AG04450 (cell line): ENCODE results near the gene RARG. TPM values are rescaled to one million over a fixed set of nuclear protein-coding genes. Genes with fewer than 3 reads are reported as not detected.
"Not testable (repeated sequence)": the region's sequence is repeated elsewhere in the genome, so short reads cannot be mapped to it uniquely, and the experiment has no call there.

ENCODE experiments used
- CTCF ChIA-PET: fragments of 300-600, 350-600 bp; formaldehyde crosslinking; extraction: SDS; loops from one replicate; lab custom pipeline; 2022; ENCODE audit warnings: antibody characterized with exemption, inconsistent platforms; lab: Charles Lee
- POLR2A ChIA-PET: fragments of 350-600 bp; formaldehyde crosslinking; extraction: SDS; loops from one replicate; lab custom pipeline; 2021; ENCODE audit warnings: antibody characterized with exemption, inconsistent platforms; lab: Yijun Ruan, JAX
- DNase-seq: peaks from one replicate; pipeline ENCODE4 v3.0.0-alpha.2; 2011; ENCODE audit warnings: low read depth, low spot score
- H3K27ac ChIP-seq: one replicate; pipeline ENCODE4 v1.5.1; 2012; ENCODE audit warnings: low read depth, low read length, control low read depth
- H3K27me3 ChIP-seq: one replicate; pipeline ENCODE4 v1.6.0; 2012; ENCODE audit warnings: low read length; ENCODE audit not compliant: control insufficient read depth, insufficient read depth
- H3K4me3 ChIP-seq: 2 replicates; pipeline ENCODE4 v1.5.1; 2011; ENCODE audit warnings: mild to moderate bottlenecking, low read depth, low read length, control low read depth
- H3K9me3 ChIP-seq: 2 replicates; pipeline ENCODE4 v1.5.1; 2012; ENCODE audit warnings: low read length; ENCODE audit not compliant: control insufficient read depth, insufficient read depth
- polyA plus RNA-seq: library from polyadenylated mRNA; depleted of rRNA; stranded (reverse); fragments of >200 nt; gene quantifications from 2 replicates; pipeline ENCODE4 v1.2.3, GENCODE V29; 2011
- TF ChIP-seq, protein P1 (sequence below): IDR thresholded peaks from 2 replicates; pipeline ENCODE4 v1.5.1; 2011; ENCODE audit warnings: low read depth, low read length, control low read depth, inconsistent platforms

Gene RARG
- polyA plus RNA-seq, 1 experiment, result 20.1 TPM

DNA sequence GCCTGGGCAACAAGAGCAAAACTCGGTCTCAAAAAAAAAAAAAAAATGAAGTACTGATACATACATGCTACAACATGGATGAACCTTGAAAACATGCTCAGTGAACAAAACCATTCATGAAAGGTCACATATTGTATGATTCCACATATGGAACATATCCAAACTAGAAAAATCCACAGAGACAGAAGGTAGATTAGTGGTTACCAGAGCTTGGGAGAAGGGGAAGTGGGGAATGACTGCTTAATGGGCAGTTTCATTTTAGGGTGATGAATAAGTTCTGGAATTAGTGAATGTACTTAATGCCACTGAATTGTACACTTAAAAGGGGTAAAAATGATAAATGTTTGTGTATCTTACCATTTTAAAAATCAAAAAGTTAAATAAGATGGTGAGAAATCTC, 27.7 kb downstream of the RARG start:
- Histone ChIP-seq H3K27me3 (no peaks in the 10 kb centered on the region), H3K4me3 (no peak overlapping the region), H3K27ac (no peak overlapping the region), H3K9me3 (no peaks in the 10 kb centered on the region)
- TF ChIP-seq, protein P1, sequence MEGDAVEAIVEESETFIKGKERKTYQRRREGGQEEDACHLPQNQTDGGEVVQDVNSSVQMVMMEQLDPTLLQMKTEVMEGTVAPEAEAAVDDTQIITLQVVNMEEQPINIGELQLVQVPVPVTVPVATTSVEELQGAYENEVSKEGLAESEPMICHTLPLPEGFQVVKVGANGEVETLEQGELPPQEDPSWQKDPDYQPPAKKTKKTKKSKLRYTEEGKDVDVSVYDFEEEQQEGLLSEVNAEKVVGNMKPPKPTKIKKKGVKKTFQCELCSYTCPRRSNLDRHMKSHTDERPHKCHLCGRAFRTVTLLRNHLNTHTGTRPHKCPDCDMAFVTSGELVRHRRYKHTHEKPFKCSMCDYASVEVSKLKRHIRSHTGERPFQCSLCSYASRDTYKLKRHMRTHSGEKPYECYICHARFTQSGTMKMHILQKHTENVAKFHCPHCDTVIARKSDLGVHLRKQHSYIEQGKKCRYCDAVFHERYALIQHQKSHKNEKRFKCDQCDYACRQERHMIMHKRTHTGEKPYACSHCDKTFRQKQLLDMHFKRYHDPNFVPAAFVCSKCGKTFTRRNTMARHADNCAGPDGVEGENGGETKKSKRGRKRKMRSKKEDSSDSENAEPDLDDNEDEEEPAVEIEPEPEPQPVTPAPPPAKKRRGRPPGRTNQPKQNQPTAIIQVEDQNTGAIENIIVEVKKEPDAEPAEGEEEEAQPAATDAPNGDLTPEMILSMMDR, result no peak
- DNase-seq, result no peak
- ChIA-PET CTCF (interaction anchor here (0.6 to 1.2 kb wide), 3 partner anchors 9 to 93 kb away, joined by 3 to 6 read pairs (median 5); no protein-coding TSS in a partner anchor), POLR2A (no interaction called here)

DNA sequence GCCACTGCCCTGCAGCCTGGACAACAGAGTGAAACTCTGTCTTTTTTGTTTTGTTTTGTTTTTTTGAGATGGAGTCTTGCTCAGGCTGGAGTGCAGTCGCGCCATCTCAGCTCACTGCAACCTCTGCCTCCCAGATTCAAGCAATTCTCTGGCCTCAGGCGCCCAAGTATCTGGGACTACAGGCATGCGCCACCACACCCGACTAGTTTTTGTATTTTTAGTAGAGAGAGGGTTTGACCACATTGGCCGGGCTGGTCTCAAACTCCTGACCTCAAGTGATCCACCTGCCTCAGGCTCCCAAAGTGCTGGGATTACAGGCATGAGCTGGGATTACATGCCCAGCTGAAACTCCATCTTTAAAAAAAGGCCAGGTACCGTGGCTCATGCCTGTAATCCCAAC, 29.7 kb downstream of the RARG start:
- DNase-seq, POLR2A ChIA-PET, H3K27ac ChIP-seq, H3K4me3 ChIP-seq, H3K9me3 ChIP-seq, H3K27me3 ChIP-seq: not testable (repeated sequence)
- CTCF ChIA-PET, result interaction anchor here (0.9 to 2.7 kb wide), 6 partner anchors 10 to 136 kb away, joined by 3 to 8 read pairs (median 4); no protein-coding TSS in a partner anchor

DNA sequence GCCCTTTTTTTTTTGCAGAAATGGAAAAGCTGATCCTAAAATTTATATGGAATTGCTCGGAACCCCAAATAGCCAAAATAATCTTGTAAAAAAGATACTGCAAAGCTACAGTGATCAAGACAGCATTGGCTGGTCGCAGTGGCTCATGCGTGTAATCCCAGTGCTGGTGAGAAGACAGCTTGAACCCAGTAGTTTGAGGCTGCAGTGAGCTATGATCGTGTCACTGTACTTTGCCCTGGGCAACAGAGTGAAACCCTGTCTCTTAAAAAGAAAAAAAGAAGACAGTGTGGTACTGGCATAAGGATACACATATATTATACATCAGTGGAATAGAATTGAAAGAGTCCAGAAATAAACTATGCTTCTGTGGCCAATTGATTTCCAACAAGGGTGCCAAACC, 30.4 kb downstream of the RARG start:
- H3K4me3 ChIP-seq, result no peak overlapping the region
- CTCF ChIA-PET, result interaction anchor here (0.9 to 2.7 kb wide), 6 partner anchors 10 to 136 kb away, joined by 3 to 8 read pairs (median 4); no protein-coding TSS in a partner anchor
- TF ChIP-seq, protein P1, result no peak
- POLR2A ChIA-PET, result no interaction called here
- no peaks in the 10 kb centered on the region for H3K27me3 ChIP-seq
- no peak for DNase-seq
- H3K9me3 ChIP-seq, result no peaks in the 10 kb centered on the region; the same call in 1 of the 2 replicates
- H3K27ac ChIP-seq, result no peak overlapping the region

DNA sequence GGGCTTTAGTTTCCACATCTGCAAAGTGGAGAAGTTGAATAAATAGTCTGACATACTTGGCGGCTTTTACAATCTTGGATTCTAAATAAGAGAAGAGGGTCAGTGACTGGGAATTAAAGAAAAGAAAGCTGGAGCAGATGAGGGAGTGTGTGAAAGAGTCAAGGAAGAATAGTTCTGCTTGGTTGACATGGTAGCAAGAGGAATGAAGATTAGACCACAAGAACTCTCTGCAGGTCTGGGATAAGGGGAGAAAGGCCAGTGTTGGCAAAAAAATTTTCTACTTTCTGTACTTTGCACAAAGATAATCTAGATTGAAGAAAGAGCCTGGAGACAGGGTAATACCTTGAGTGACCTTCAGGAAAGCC, 30.9 kb downstream of the RARG start:
- ChIA-PET POLR2A (no interaction called here), CTCF (interaction anchor here (0.9 to 2.7 kb wide), 5 partner anchors 11 to 135 kb away, joined by 3 to 8 read pairs (median 4); no protein-coding TSS in a partner anchor)
- Histone ChIP-seq H3K27me3 (no peaks in the 10 kb centered on the region), H3K4me3 (no peak overlapping the region), H3K27ac (peak overlapping the region; percentile 65), H3K9me3 (no peaks in the 10 kb centered on the region; the same call in 1 of the 2 replicates)
- TF ChIP-seq, protein P1, result no peak
- no peak for DNase-seq

DNA sequence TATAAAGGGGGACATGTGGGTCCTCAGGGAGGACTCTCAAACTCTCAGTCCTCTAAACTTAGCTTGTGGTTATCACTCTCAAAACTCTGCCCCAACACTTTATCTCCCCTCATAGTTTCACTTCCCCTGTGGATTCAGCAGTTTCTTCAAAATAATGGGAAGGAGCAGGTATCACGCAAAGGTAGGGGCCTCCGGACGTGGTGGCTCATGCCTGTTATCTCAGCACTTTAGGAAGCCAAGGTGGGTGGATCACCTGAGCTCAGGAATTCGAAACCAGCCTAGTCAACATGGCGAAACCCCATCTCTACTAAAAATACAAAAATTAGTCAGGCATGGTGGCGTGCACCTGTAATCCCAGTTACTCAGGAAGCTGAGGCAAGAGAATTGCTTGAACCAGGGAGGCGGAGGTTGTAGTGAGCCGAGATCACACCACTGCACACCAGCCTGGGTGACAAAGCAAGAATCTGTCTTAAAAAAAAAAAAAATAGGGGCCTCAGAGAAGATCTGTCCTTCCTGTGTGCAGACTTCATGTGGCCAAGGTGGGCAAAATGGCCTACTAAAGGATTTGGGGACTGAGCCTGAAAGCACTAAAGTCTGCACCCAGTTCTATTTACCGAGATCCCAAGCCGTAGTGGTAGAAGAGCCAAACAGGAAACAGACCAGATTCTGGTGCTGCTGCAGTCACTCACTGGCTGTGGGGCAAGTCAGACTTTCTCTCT, 31.4 kb downstream of the RARG start:
- DNase-seq, result no peak
- Histone ChIP-seq H3K4me3 (no peak overlapping the region), H3K27me3 (no peaks in the 10 kb centered on the region), H3K27ac (peak overlapping the region; percentile 65), H3K9me3 (no peaks in the 10 kb centered on the region; the same call in 1 of the 2 replicates)
- TF ChIP-seq, protein P1, result no peak
- POLR2A ChIA-PET, result no interaction called here
- CTCF ChIA-PET, result interaction anchor here (0.6 to 2.7 kb wide), 4 partner anchors 11 to 135 kb away, joined by 3 to 8 read pairs (median 4); no protein-coding TSS in a partner anchor
